ENCODE data around the gene CEMP1. TPM values are rescaled to one million over a fixed set of nuclear protein-coding genes. Genes with fewer than 3 reads are reported as not detected.
"Not testable (repeated sequence)": the region's sequence is repeated elsewhere in the genome, so short reads cannot be mapped to it uniquely, and the experiment has no call there.

The CEMP1 gene
- total RNA-seq, 4 donors from 2014 or later: not detected

DNA sequence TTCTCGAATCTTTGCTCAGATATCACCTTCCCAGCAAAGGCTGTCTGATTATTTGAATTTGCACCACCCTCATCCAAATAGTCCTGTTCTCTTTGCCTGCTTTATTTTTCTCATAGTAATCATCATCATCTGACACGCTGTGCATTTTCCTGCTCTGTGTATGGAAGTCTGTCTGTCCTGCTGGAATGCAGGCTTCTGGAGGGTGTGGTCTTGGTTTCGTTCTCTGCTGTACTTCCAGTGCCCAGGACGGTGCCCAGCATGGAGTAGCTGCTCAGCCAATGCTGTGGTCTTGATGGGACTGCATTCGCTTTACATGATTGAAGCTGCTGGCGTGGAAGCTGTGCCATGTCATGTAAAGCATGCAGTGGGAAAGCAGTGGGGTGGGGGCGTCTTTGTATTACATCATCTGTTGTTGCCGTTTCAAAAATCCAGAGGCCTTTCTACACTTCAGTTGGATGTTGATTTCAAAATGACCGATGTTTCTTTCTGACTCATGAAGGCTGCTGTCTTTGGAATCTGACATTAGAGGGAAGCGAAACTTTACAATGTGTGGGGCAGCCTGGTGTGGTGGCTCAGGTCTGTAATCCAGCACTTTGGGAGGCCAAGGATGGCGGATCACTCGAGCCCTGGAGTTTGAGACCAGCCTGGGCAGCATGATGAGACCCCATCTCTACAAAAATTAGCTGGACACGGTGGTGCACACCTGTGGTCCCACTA lies 23.7 kb upstream of the CEMP1 start:
- DNase-seq (ENCODE audit: low spot score in 2 of 2); H3K4me3 ChIP-seq; H3K4me1 ChIP-seq; H3K36me3 ChIP-seq; H3K9me3 ChIP-seq; H3K27ac ChIP-seq; H3K27me3 ChIP-seq: not testable (repeated sequence)
- no CpG with 5 or more reads among the region's 13 CpGs for WGBS, 2 donors

DNA sequence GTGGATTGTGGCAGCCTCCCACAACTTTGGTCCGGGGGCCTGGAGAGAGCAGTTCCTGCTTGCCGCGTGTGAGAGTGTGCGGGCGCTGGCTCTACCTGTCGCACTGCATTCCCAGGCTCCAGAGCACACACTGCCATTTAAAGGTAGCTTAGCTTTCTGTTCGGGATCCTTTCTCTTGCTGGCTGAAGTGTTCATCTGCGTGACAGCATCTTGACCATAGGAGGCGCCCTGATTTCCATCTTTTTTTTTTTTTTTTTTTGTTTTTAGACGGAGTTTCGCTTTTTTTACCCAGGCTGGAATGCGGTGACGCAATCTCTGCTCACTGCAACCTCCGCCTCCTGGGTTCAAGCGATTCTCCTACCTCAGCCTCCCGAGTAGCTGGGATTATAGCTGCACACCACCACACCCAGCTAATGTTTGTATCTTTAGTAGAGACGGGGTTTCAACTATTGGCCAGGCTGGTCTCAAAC lies 20.2 kb upstream of the CEMP1 start:
- 61 to 67% methylated on average over 12 to 17 of the region's 17 CpGs for WGBS, 2 donors
- not testable (repeated sequence) for H3K27me3 ChIP-seq; H3K27ac ChIP-seq; DNase-seq (ENCODE audit: low spot score in 2 of 2); H3K36me3 ChIP-seq; H3K4me3 ChIP-seq; H3K9me3 ChIP-seq; H3K4me1 ChIP-seq

DNA sequence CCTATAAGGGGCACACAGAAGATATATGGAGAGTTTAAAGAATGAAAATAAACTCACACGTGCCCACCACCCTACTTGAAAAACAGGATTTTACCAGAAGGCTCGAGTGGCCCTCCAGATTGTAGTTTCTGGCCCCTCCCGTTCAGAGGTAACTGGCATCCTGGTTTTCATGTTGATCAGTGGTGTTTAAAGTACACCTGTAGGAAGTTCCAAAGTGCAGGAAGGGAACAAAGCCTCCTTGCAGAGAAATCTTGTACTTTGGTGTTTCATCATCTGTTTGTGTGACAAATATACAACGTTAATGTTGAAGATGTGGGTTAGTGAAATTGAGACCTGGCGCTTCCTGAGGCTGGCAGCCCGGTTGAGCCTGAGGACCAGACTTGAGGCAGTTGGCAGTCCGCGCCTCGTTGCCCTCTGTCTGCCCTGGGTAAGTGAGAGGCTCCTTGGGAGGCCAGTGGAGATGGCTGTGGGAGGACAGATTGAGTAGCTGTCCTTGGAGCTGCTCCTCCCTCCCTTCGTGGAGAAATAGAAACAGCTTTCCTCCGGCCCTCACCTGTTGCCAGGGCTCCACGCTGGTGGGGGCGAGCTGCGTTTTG lies 19.2 kb upstream of the CEMP1 start:
- WGBS, 2 donors: 67% methylated on average over 1 of the region's 14 CpGs
- not testable (repeated sequence) for H3K4me3 ChIP-seq

DNA sequence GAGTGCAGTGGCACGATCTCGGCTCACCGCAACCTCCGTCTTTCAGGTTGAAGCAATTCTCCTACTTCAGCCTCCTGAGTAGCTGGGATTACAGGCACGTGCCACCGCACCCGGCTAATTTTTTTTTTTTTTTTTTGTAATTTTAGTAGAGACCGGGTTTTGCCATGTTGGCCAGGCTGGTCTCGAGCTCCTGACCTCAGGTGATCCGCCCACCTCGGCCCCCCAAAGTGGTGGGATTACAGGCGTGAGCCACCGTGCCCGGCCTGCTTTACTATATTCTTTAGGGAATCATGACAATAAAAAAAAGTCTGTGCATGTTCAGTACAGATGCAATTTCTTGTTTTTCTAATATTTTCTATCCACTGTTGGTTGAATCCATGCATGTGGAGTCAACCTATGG lies 12.6 kb upstream of the CEMP1 start:
- H3K4me1 ChIP-seq: peaks cover 0 to 46% (median 21%) of the 10 kb centered on the region in 4 donors
- H3K27ac ChIP-seq; H3K36me3 ChIP-seq; H3K4me3 ChIP-seq; DNase-seq (ENCODE audit: low spot score in 2 of 2); H3K27me3 ChIP-seq; H3K9me3 ChIP-seq: not testable (repeated sequence)
- WGBS, 2 donors: 87 to 89% methylated on average over 14 of the region's 14 CpGs

More for the DNA sequence above, 19.2 kb upstream of the CEMP1 start:
- DNase-seq (ENCODE audit: low spot score in 2 of 2); H3K27me3 ChIP-seq; H3K9me3 ChIP-seq; H3K36me3 ChIP-seq; H3K27ac ChIP-seq: not testable (repeated sequence)
- peaks cover 0 to 17% (median 0%) of the 10 kb centered on the region in 4 donors for H3K4me1 ChIP-seq

DNA sequence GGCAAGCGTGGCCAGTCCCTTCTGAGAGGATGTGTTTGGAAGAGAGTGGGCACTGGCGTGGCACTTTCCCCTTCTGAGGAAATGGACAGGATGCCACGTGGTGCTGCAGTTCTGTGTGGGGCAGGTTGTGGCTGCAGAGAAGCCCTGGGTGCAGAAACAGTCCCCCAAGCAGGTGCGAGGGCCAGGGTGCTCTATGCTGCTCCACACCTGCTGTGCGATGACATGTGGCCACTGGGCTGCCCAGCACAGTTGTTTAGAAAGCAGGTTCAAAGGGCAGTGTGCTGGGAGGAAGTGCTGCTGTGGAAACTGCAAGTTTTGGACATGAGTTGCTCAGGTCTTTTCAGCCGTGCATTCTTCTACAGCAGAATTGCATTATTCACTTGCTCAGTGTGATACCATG lies 10.2 kb upstream of the CEMP1 start:
- not testable (repeated sequence) for H3K27ac ChIP-seq; DNase-seq (ENCODE audit: low spot score in 2 of 2); H3K27me3 ChIP-seq; H3K36me3 ChIP-seq; H3K4me3 ChIP-seq; H3K9me3 ChIP-seq
- H3K4me1 ChIP-seq: peaks cover 0 to 55% (median 30%) of the 10 kb centered on the region in 4 donors
- 54 to 59% methylated on average over 4 of the region's 6 CpGs for WGBS, 2 donors

- H3K36me3 ChIP-seq; H3K27ac ChIP-seq; H3K9me3 ChIP-seq; DNase-seq (ENCODE audit: low spot score in 2 of 2); H3K27me3 ChIP-seq; H3K4me3 ChIP-seq: not testable (repeated sequence)
- WGBS, 2 donors: 54 to 58% methylated on average over 3 to 4 of the region's 4 CpGs
- H3K4me1 ChIP-seq: peaks cover 0 to 56% (median 35%) of the 10 kb centered on the region in 4 donors
Measured at GRCh38 chr16:2540912-2541311, 9.7 kb upstream of the CEMP1 start.

GRCh38 chr16:2539845-2540458 lies 8.7 kb upstream of the CEMP1 start:
- 46 to 61% methylated on average over 10 to 14 of the region's 14 CpGs for WGBS, 2 donors
- H3K36me3 ChIP-seq; DNase-seq (ENCODE audit: low spot score in 2 of 2); H3K4me3 ChIP-seq; H3K9me3 ChIP-seq; H3K27me3 ChIP-seq; H3K27ac ChIP-seq: not testable (repeated sequence)
- peaks cover 0 to 55% (median 38%) of the 10 kb centered on the region in 4 donors for H3K4me1 ChIP-seq
- peak in 3 of 5 experiments; percentile 27 to 33 (median 30) for TF ChIP-seq CTCF (IDR thresholded peaks at IDR 0.05)

GRCh38 chr16:2539192-2539844 lies 8.1 kb upstream of the CEMP1 start:
- H3K27me3 ChIP-seq; H3K9me3 ChIP-seq; DNase-seq (ENCODE audit: low spot score in 2 of 2); H3K36me3 ChIP-seq; H3K27ac ChIP-seq: not testable (repeated sequence)
- H3K4me1 ChIP-seq: peaks cover 0 to 55% (median 38%) of the 10 kb centered on the region in 4 donors
- WGBS, 2 donors: 85 to 87% methylated on average over 24 of the region's 24 CpGs
- H3K4me3 ChIP-seq: peak overlapping the region in 2 of 4 donors; percentile 41 to 61

All from tibial nerve (tissue), 4 donors.